SW480 (cell line): ENCODE results near the gene IL10.

Experiments used
- DNase-seq: peaks from one replicate; pipeline ENCODE4 v3.0.0-alpha.2; 2016; ENCODE audit warnings: low spot score

The IL10 gene

GRCh38 chr1:206772243-206772937, at the start of gene IL10:
Gene IL10 (minus strand): TSS chr1:206772494. CDS start chr1:206772435, 59 bp downstream.
- DNase-seq = peak; percentile 18

DNA sequence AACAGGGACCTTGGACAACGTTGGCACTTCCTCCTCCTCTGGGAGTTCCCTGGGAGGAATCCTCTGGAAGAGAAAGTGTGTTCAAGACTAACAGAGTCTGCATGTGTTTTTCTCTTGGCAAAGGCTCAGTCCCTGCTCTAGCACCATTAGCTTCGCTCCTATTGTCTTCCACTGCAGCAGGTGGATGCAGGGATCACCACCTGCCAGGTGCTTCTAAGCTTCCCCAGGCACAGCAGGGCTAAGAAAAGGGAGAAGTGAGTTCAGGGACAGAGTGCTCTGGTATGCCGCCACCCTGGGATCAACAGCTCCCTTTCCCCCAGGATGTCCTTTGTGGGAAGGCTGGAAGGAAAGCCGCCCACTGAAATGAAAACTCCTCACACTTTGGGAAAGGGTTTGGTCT, 49.2 kb upstream of the IL10 start:
- DNase-seq = no peak

DNA sequence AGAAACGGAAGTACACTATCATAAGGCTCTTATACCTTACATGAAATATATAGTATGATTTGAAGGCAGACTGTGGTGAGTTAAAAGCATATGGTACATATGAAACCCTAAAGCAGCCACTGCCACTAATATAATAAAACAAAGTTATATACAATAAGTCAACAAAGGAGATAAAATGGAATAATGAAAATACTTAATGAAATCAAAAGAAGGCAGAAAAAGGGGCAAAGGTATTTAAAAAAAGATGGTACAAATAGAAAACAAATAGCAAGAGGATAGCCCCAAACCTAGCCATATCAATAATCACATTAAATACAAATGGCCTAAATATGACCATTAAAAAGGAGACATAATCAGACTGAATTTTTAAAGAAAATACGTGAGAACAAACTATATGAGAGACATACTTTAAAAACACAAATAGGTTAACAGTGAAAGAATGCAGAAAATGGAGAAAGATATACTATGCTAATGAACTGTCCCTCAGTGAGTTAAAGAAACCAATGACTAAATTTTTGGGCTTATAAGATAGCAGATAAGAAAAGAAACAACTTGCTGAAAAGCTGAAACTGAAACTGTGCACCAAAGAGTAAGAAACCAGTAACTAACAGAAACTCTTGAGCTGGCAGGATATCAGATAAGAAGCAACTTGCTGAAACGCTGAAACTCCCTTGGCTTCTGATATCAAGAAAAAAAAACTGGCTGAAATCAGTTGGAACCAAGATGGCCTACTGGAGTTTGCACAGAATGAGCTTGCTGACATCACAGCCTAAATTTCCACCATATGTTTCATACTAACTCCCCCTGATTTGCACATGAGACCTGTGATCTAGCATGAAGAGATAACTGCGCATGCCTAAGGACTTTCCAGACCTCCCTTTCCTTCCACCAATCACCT, 44.3 kb upstream of the IL10 start:
- DNase-seq = no peak

DNA sequence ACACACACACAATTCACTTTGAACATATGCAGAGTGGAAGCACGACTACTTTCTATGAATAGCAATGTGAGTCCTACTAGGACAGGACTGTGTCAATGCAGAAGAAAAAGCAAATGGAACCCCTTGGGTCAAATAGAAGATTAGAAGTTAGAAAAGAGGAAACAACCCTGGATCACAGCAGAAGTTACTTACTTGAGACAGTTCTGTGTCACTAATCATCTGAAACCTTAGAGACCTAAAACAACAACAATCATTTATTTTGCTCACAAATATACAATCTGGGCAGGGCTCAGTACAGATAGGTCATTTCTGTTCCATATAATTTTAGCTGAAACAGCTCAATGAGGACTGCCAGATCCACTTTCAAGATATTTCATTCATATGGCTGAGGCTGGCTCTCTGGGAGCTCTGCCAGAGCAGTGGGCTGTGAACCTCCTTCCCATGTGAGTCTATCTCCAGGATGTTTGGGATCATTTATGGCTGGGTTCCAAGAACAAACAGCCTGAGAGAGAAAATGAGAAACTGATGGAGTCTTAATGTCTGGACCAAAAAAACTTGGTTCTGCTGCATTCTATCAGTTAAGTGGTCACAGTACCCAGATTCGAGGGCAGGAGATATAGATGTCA, 42.5 kb upstream of the IL10 start:
- no peak for DNase-seq

GRCh38 chr1:206812471-206812870, 40.2 kb upstream of the IL10 start:
- DNase-seq = no peak

GRCh38 chr1:206809504-206810084, 37.3 kb upstream of the IL10 start:
- peak; percentile 12 for DNase-seq

DNA sequence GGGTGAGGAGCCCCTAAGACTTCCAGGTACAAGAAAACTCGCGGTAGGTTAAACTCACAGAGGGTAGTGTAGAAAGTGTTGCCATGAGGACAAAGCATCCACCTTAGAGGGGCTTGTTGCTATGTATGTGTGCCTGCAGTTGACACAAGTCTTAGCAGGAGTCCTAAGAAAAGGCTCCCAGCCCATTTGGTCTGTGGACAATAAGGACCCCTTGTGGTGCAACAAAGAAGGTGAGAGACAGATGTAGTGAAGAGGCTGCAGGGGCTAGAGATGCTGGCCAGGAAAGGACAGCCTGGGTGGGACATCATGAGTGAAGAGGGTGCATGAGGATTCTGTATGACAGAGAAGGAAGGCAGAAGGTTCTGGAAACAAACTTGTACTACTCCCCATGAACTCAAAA, 36.3 kb upstream of the IL10 start:
- peak; percentile 23 for DNase-seq

DNA sequence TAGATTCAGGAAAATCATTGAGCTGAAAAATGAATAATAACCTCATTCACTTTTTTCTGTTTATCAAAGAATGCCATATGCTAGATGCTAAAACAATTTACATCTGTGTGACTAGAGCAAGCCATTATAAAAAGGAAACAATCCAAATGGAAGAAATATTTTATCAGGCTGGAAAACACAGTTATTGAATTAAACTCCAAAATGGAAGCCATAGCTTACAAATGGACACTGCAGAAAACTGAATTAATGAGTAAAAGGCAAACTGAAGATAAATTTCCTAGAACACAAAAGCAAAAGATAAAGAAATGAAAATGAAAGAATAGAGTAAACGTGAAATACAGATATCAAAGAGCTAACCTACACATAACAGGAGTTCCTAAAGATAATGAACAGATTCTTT, 33.1 kb upstream of the IL10 start:
- no peak for DNase-seq

GRCh38 chr1:206804156-206804737, 32.0 kb upstream of the IL10 start:
- no peak for DNase-seq

- DNase-seq = peak; percentile 56
Measured at GRCh38 chr1:206803221-206803730, 31.0 kb upstream of the IL10 start.

- DNase-seq = no peak
Measured at GRCh38 chr1:206802401-206802800, 30.1 kb upstream of the IL10 start.

- no peak for DNase-seq
Measured at GRCh38 chr1:206801467-206801866, 29.2 kb upstream of the IL10 start.

- no peak for DNase-seq
Measured at GRCh38 chr1:206800891-206801290, 28.6 kb upstream of the IL10 start.

GRCh38 chr1:206800411-206800810, 28.1 kb upstream of the IL10 start:
- no peak for DNase-seq

GRCh38 chr1:206799311-206799710, 27.0 kb upstream of the IL10 start:
- DNase-seq = no peak

GRCh38 chr1:206798384-206798996, 26.2 kb upstream of the IL10 start:
- no peak for DNase-seq

GRCh38 chr1:206797534-206798383, 25.5 kb upstream of the IL10 start:
- DNase-seq = no peak

DNA sequence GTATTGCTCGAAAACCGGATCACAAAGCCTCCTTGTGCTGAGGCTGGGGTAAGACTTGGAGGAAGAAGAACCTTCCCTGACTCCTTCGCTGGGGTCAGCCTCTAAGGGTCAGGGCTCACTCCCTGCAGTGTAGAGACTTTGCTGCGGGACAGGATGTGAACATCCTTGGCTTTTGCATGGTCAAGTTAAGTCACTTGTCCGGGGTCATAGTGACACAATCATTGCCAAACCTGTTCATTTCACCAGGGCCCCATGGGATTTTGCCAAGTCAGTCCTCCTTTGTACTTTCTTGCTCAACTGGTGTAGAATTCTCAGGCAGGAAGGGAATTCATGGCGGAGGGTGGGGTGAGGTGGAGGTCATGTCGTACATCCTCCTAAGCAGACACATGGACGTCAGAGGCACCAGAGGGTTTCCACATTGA, 24.7 kb upstream of the IL10 start:
- no peak for DNase-seq

DNA sequence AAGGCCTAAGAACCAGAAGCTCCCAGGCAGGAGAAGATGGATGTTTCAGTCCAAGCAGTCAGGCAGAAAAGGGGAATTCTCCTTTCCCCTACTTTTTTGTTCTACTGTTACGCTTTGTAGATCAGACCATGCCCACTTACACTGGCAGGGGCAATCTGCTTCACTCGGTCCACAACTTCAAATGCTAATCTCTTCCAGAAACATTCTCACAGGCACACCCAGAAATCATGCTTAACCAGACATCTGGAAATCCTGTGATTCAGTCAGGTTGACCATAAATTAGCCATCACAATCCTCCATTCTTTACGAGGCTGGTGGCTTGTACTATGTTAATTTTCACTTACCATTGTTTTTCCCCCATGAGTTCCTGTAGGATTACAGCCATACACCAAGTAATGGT, 23.8 kb upstream of the IL10 start:
- DNase-seq = no peak

GRCh38 chr1:206794294-206794908, 22.1 kb upstream of the IL10 start:
- no peak for DNase-seq
